Activated naive CD8-positive, alpha-beta T cell treated with anti-CD3 and anti-CD28 coated beads, Interleukin-2, amount 50 U/mL, for 24 hours (primary cell): Measurements from ENCODE around the gene PCGF3.
"Not testable (repeated sequence)": the region's sequence is repeated elsewhere in the genome, so short reads cannot be mapped to it uniquely, and the experiment has no call there.

ENCODE experiments used
- ATAC-seq: fragments of 150-1000 bp; cut with Tn5 transposase; one replicate; pipeline ENCODE4 v1.10.0; 2021
- DNase-seq: peaks from one replicate; pipeline ENCODE4 v3.0.0; 2021
- H3K27ac Mint-ChIP-seq: one replicate; pipeline ENCODE4 v1.8.0; 2021; ENCODE audit warnings: mild to moderate bottlenecking, mixed read lengths
- H3K27me3 Mint-ChIP-seq: one replicate; pipeline ENCODE4 v1.8.0; 2021; ENCODE audit warnings: mixed read lengths
- H3K36me3 Mint-ChIP-seq: one replicate; pipeline ENCODE4 v1.8.0; 2021; ENCODE audit warnings: low read depth, mixed read lengths
- H3K4me1 Mint-ChIP-seq: one replicate; pipeline ENCODE4 v1.8.0; 2021; ENCODE audit warnings: mixed read lengths
- H3K4me3 Mint-ChIP-seq: one replicate; pipeline ENCODE4 v1.8.0; 2021; ENCODE audit warnings: mild to moderate bottlenecking, moderate library complexity, mixed read lengths
- H3K9me3 Mint-ChIP-seq: one replicate; pipeline ENCODE4 v1.8.0; 2021; ENCODE audit warnings: mixed read lengths

Gene PCGF3

GRCh38 chr4:792626-793092, 87.0 kb downstream of the PCGF3 start:
- Mint-ChIP-seq H3K4me1 (peaks cover 13% of the 10 kb centered on the region), H3K36me3 (no peaks in the 10 kb centered on the region), H3K27me3 (peaks cover 46% of the 10 kb centered on the region), H3K4me3 (peak overlapping the region; percentile 46), H3K27ac (peak overlapping the region; percentile 46), H3K9me3 (no peaks in the 10 kb centered on the region)
- ATAC-seq, result no peak
- DNase-seq, result no peak

- no peaks in the 10 kb centered on the region for H3K9me3 Mint-ChIP-seq
- H3K4me3 Mint-ChIP-seq, result peak overlapping the region; percentile 46
- H3K27me3 Mint-ChIP-seq, result peaks cover 46% of the 10 kb centered on the region
- peak overlapping the region; percentile 46 for H3K27ac Mint-ChIP-seq
- DNase-seq (no peak), ATAC-seq (no peak)
- peaks cover 14% of the 10 kb centered on the region for H3K4me1 Mint-ChIP-seq
- no peaks in the 10 kb centered on the region for H3K36me3 Mint-ChIP-seq
Observed at GRCh38 chr4:793093-793861, 87.6 kb downstream of the PCGF3 start.

DNA sequence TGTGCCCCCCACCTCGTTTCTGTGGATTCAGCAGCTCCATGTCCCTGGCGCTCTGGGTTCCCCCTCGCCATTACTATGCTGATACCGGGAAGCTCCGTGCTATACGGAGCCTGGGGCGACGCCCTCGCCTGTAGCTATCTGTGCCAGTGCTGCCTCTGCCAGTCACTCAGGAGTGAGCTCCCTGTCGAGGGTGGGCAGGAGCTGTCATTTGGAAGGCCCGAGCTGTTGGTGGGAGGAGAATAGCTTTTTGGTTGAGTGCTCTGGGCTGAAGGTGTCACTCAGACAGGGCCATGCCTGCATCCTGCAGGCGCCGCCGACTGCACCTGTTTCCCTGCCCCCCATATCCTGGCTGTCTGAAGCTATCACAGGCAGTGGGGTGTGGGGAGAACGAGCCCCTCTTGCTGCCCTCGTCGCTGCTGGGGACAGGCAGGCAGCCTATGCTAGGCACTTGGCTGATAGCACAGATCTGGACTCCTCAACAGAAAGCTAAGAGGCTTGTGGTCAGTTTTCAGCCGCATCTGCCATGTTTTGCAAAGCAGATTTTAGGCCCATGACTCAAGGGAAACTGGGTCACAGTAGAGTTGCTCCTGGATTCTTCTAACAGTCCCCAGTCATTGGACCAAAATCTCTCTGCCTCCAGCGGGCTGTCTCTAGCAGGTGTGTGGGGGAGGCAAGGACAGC, 88.4 kb downstream of the PCGF3 start:
- ATAC-seq, result no peak
- no peak overlapping the region for H3K27ac Mint-ChIP-seq
- no peaks in the 10 kb centered on the region for H3K36me3 Mint-ChIP-seq
- H3K4me3 Mint-ChIP-seq, result no peak overlapping the region
- H3K27me3 Mint-ChIP-seq, result peaks cover 44% of the 10 kb centered on the region
- peaks cover 21% of the 10 kb centered on the region for H3K4me1 Mint-ChIP-seq
- no peaks in the 10 kb centered on the region for H3K9me3 Mint-ChIP-seq
- no peak for DNase-seq

DNA sequence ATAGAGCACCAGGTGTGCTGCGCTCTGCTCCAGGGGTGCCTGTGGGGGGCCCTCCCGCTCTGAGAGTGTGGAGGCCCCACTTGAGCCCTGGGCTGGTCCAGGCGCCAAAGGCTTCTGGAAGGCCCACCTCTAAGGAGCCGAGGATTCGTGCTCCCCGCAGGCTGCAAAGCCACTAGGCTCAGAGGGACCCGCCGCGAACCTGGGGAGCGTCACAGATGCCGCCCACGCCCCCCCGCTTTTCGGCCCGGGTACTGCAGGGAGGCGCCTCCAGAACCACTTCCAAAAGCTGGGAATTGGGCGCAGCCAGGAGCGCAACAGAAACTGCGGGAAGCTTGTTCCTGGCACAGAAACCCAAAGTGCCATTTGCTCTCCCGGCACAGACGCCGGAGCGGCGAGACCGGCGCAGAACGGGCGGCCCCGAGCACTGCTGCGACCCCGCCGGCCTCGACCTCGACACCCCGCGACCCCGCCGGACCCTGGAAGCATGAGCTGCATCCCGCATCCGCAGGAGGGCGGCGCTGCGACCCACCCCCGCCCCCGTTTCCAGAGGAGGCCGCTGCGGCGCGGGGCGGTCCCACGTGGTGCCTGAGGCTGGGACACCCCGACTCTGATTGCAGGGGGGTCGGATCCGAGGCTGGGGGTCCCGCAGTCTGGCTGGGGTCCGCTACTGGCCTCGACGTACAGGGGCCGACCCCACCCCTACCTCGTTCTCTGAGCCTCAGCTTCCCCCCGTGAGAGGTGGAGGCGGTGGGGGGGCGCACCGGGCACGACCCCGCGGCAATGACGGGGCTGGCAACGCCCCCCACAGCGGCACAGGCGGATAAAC, 89.5 kb downstream of the PCGF3 start:
- no peak for ATAC-seq
- Mint-ChIP-seq H3K36me3 (no peaks in the 10 kb centered on the region), H3K9me3 (no peaks in the 10 kb centered on the region), H3K4me3 (peak overlapping the region; percentile 40), H3K27ac (no peak overlapping the region), H3K4me1 (peaks cover 30% of the 10 kb centered on the region), H3K27me3 (peaks cover 44% of the 10 kb centered on the region)
- no peak for DNase-seq

DNA sequence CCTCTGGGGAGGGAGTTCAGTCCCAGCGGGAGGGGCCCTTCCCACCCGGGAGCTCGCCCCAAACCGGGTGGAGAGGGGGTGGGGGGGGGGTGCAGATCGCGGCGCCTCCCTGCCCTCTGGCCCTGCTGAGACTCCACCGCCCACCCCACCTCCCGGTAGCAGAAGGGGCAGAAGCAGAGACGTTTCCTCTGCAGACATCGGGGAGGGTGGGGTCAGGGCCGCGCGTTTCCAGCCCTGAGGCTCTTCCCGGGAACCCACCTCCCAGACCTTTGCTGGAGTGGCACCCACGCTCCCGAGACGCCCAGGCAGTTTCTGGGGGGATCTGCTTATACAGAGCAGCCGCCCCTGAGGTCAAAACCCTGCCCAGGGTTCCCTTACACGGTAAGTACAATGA, 90.1 kb downstream of the PCGF3 start:
- ATAC-seq, result no peak
- peaks cover 41% of the 10 kb centered on the region for H3K27me3 Mint-ChIP-seq
- no peak overlapping the region for H3K27ac Mint-ChIP-seq
- peaks cover 30% of the 10 kb centered on the region for H3K4me1 Mint-ChIP-seq
- DNase-seq, result no peak
- H3K36me3 Mint-ChIP-seq, result no peaks in the 10 kb centered on the region
- no peak overlapping the region for H3K4me3 Mint-ChIP-seq
- H3K9me3 Mint-ChIP-seq, result no peaks in the 10 kb centered on the region

- Mint-ChIP-seq H3K27ac (no peak overlapping the region), H3K27me3 (peaks cover 39% of the 10 kb centered on the region), H3K4me3 (no peak overlapping the region), H3K36me3 (no peaks in the 10 kb centered on the region), H3K9me3 (no peaks in the 10 kb centered on the region), H3K4me1 (peaks cover 30% of the 10 kb centered on the region)
- DNase-seq (no peak), ATAC-seq (no peak)
Observed at GRCh38 chr4:796206-796605, 90.6 kb downstream of the PCGF3 start.

DNA sequence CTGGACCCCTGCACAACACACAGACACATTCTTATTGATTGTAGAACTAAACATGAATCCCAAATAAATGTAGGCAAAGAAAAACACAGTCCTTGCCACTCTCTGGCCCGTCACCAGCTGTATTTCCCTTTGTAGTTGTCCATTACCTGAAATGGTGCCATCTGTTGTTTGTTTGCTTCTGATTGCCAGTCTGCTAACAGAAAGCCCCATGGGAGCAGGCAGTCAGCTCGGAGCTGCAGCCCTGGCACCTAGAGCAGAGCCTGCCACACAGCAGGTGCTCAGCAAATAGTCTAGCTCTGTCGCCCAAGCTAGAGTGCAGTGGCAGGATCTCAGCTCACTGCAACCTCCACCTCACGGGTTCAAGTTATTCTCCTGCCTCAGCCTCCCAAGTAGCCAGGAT, 91.4 kb downstream of the PCGF3 start:
- Mint-ChIP-seq H3K27me3 (peaks cover 39% of the 10 kb centered on the region), H3K4me3 (no peak overlapping the region), H3K36me3 (no peaks in the 10 kb centered on the region), H3K4me1 (peaks cover 30% of the 10 kb centered on the region), H3K27ac (no peak overlapping the region), H3K9me3 (no peaks in the 10 kb centered on the region)
- ATAC-seq (no peak), DNase-seq (no peak)

- peaks cover 17% of the 10 kb centered on the region for H3K4me1 Mint-ChIP-seq
Observed at GRCh38 chr4:801436-802124, 95.9 kb downstream of the PCGF3 start.

DNA sequence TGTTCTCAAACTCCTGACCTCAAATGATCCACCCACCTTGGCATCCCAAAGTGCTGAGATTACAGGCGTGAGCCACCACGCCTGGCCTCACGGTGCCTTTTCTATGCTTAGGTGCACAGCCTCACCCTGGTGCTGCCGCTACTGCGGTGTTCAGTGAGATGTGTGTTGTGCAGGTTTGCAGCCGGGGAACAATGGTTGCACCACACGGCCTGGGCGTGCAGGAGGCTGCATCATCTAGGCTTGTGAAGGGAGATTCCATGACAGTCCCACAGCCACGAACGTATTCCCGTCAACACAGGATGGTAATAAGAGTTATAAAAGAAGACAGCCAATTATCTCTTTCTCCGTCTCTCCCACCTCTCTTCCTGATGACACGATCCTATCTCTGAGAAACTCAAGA, 98.3 kb downstream of the PCGF3 start:
- no peaks in the 10 kb centered on the region for H3K36me3 Mint-ChIP-seq
- H3K9me3 Mint-ChIP-seq, result peaks cover 4% of the 10 kb centered on the region
- H3K27me3 Mint-ChIP-seq, result peaks cover 11% of the 10 kb centered on the region
- H3K27ac Mint-ChIP-seq, result no peak overlapping the region
- no peak overlapping the region for H3K4me3 Mint-ChIP-seq
- DNase-seq (no peak), ATAC-seq (no peak)
- peaks cover 12% of the 10 kb centered on the region for H3K4me1 Mint-ChIP-seq

More at GRCh38 chr4:801436-802124, 95.9 kb downstream of the PCGF3 start:
- H3K36me3 Mint-ChIP-seq, result no peaks in the 10 kb centered on the region
- peaks cover 13% of the 10 kb centered on the region for H3K27me3 Mint-ChIP-seq
- peaks cover 4% of the 10 kb centered on the region for H3K9me3 Mint-ChIP-seq
- no peak for ATAC-seq
- no peak overlapping the region for H3K4me3 Mint-ChIP-seq
- DNase-seq, result no peak
- no peak overlapping the region for H3K27ac Mint-ChIP-seq

DNA sequence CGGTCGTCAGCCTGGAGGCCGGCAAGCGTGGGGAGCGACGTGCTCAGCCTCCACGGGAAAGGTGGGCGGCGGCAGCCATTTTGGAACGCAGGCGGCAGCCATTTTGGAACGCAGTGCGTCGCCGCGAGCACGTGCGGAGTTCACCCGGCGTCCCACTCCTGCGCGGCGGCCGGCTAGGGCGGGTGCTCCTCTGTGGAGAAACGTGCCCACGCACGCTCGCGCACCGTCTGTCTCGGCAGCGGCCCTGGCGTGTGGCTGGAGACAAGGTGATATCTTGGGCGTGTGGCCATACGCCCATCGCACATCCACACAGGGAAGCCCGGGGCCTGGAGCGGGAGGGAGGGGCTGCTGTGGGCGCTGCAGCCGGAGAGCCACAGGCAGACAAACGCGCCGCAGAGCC, 99.2 kb downstream of the PCGF3 start:
- H3K27ac Mint-ChIP-seq, result no peak overlapping the region
- H3K27me3 Mint-ChIP-seq, result peaks cover 11% of the 10 kb centered on the region
- peaks cover 4% of the 10 kb centered on the region for H3K9me3 Mint-ChIP-seq
- no peak for DNase-seq
- H3K36me3 Mint-ChIP-seq, result no peaks in the 10 kb centered on the region
- ATAC-seq, result no peak
- H3K4me3 Mint-ChIP-seq, result no peak overlapping the region
- H3K4me1 Mint-ChIP-seq, result peaks cover 3% of the 10 kb centered on the region

- H3K9me3 Mint-ChIP-seq, H3K27ac Mint-ChIP-seq, H3K4me3 Mint-ChIP-seq, H3K36me3 Mint-ChIP-seq, H3K4me1 Mint-ChIP-seq, ATAC-seq, DNase-seq: not testable (repeated sequence)
- peaks cover 22% of the 10 kb centered on the region for H3K27me3 Mint-ChIP-seq
Observed at GRCh38 chr4:806979-807378, 101.3 kb downstream of the PCGF3 start.

DNA sequence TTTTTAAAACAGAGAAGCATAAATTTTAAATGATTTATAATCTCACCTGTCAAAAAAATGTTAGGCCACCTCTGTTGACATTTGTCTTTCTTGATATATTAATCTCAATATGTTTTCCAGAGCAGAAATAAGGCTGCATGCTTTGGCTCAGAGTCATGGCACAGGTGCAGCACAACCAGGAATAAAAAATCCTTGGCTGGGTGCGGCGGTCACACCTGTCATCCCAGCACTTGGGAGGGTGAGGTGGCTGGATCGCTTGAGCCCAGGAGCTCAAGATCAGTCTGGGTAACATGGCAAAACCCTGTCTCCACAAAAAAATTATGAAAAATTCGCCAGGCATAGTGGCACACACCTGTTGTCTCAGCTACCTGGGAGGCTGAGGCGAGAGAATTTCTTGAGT, 102.2 kb downstream of the PCGF3 start:
- Mint-ChIP-seq H3K4me3 (no peak overlapping the region), H3K27ac (no peak overlapping the region)

DNA sequence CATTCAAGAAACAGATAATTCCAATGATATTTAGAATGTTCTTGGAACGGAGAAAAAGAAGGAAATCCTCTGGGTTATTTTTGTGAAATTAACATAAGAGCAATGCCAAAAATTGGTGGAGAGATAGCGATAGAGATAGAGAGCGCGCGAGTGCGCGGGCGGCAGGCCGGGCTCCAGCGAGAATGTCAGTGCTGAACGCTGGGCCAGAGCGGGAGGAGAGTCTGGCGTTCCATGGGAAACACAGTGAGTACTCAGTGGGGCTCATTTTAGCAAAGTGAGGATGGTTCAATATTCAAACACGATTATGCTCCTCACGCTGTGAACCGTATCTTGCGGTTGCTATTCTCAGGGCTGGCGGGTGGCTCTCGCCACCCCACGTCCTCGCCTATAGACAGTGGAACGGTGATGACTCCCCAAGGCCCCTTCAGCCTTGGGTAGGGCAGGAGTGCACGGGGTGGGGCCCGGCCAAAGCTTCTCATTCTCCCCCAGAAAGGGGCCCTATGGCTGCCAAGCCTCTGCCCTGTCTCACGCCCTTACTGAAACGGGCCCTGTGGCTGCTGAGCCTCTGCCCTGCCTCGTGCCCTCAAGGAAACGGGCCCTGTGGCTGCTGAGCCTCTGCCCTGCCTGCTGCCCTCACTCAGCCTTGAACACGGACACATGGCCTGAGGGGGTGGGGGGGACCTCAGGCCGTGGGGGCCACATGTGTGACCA, 103.4 kb downstream of the PCGF3 start:
- ATAC-seq (no peak), DNase-seq (no peak)
- Mint-ChIP-seq H3K27ac (no peak overlapping the region), H3K9me3 (peaks cover 4% of the 10 kb centered on the region), H3K4me1 (no peaks in the 10 kb centered on the region), H3K4me3 (no peak overlapping the region), H3K36me3 (no peaks in the 10 kb centered on the region), H3K27me3 (peaks cover 40% of the 10 kb centered on the region)

More for the DNA sequence above, 102.2 kb downstream of the PCGF3 start:
- H3K27me3 Mint-ChIP-seq, result peaks cover 29% of the 10 kb centered on the region
- H3K4me1 Mint-ChIP-seq, result no peaks in the 10 kb centered on the region
- ATAC-seq (no peak), DNase-seq (no peak)
- peaks cover 4% of the 10 kb centered on the region for H3K9me3 Mint-ChIP-seq
- no peaks in the 10 kb centered on the region for H3K36me3 Mint-ChIP-seq

DNA sequence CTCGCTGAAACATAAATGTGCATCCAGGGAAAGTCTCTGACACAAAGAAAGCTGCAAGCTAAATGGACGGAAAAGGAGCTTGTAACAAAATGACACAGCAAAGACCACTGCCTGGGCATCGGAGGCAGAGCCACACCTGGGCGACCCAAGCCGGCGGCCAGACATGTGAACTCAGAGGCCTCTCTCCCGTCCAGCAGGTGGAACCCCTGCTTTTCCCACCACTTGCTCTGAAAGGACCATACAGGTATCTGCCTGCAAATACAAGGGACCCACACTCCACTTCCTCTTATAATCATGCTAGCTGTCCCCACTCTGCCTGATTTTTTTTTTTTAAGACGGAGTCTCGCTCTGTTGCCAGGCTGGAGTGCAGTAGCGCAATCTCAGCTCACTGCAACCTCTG, 108.3 kb downstream of the PCGF3 start:
- Mint-ChIP-seq H3K9me3 (no peaks in the 10 kb centered on the region), H3K27me3 (peaks cover 53% of the 10 kb centered on the region), H3K4me1 (no peaks in the 10 kb centered on the region), H3K36me3 (no peaks in the 10 kb centered on the region), H3K4me3 (no peak overlapping the region), H3K27ac (no peak overlapping the region)
- DNase-seq, result no peak
- no peak for ATAC-seq
